Activated T-helper 2 cell treated with anti-CD3 and anti-CD28 coated beads, Interferon-gamma antibody, Interleukin-2, Interleukin-4, amounts not matched to agents 10 μg/mL and 5 μg/mL and 100 μg/mL, durations not matched to agents 14 hours and 24 hours and 36 hours (primary cell): ENCODE data around the gene SLC5A12. TPM values are rescaled to one million over a fixed set of nuclear protein-coding genes. Genes with fewer than 3 reads are reported as not detected.

Experiments
- DNase-seq: peaks from one replicate; pipeline ENCODE4 v3.0.0; 2021; ENCODE audit warnings: low spot score
- H3K27ac Mint-ChIP-seq: one replicate; pipeline ENCODE4 v1.8.0; 2021; ENCODE audit warnings: mixed read lengths
- H3K27me3 Mint-ChIP-seq: one replicate; pipeline ENCODE4 v1.8.0; 2021; ENCODE audit warnings: low read depth, mixed read lengths
- H3K36me3 Mint-ChIP-seq: one replicate; pipeline ENCODE4 v1.8.0; 2021; ENCODE audit warnings: low read depth, mixed read lengths
- H3K4me1 Mint-ChIP-seq: one replicate; pipeline ENCODE4 v1.8.0; 2021; ENCODE audit warnings: low read depth, mixed read lengths
- H3K4me3 Mint-ChIP-seq: one replicate; pipeline ENCODE4 v1.8.0; 2021; ENCODE audit warnings: low read depth, mild to moderate bottlenecking, moderate library complexity, mixed read lengths
- H3K9me3 Mint-ChIP-seq: one replicate; pipeline ENCODE4 v1.8.0; 2021; ENCODE audit warnings: mixed read lengths
- intact Hi-C: fragments of 100-400 bp; cut with micrococcal nuclease; formaldehyde crosslinking; loops from one replicate; pipeline ENCODE4 v1.15.1; 2023
- total RNA-seq: library from RNA; stranded (reverse); gene quantifications from 2 replicates; pipeline ENCODE4 v1.2.3, GENCODE V29; 2022

SLC5A12 gene
- not detected in 2 replicates for total RNA-seq

GRCh38 chr11:26721948-26722475 is at the start of gene SLC5A12:
Gene SLC5A12 (minus strand): TSS chr11:26722060. CDS start chr11:26721714, 346 bp downstream.
- Mint-ChIP-seq H3K9me3 (peaks cover 15% of the 10 kb centered on the region), H3K27me3 (no peaks in the 10 kb centered on the region), H3K4me1 (no peaks in the 10 kb centered on the region), H3K27ac (no peak within 1 kb of the TSS), H3K4me3 (no peak within 1 kb of the TSS), H3K36me3 (no peaks in the 10 kb centered on the region)
- intact Hi-C loops, result no loop called here
- no peak for DNase-seq

- Mint-ChIP-seq H3K36me3 (no peaks in the 10 kb centered on the region), H3K4me1 (no peaks in the 10 kb centered on the region), H3K27ac (no peak overlapping the region), H3K9me3 (peaks cover 3% of the 10 kb centered on the region), H3K4me3 (no peak overlapping the region), H3K27me3 (no peaks in the 10 kb centered on the region)
- intact Hi-C loops, result no loop called here
- DNase-seq, result no peak
Observed at GRCh38 chr11:26769027-26769426, 47.2 kb upstream of the SLC5A12 start.

GRCh38 chr11:26767060-26767459 is 45.2 kb upstream of the SLC5A12 start:
- no peak for DNase-seq
- Mint-ChIP-seq H3K27me3 (no peaks in the 10 kb centered on the region), H3K36me3 (no peaks in the 10 kb centered on the region), H3K4me3 (no peak overlapping the region), H3K27ac (no peak overlapping the region), H3K4me1 (no peaks in the 10 kb centered on the region), H3K9me3 (peaks cover 3% of the 10 kb centered on the region)
- intact Hi-C loops, result no loop called here

- no peaks in the 10 kb centered on the region for H3K36me3 Mint-ChIP-seq
- DNase-seq, result no peak
- peaks cover 3% of the 10 kb centered on the region for H3K9me3 Mint-ChIP-seq
- intact Hi-C loops, result no loop called here
- H3K4me3 Mint-ChIP-seq, result no peak overlapping the region
- no peak overlapping the region for H3K27ac Mint-ChIP-seq
- no peaks in the 10 kb centered on the region for H3K4me1 Mint-ChIP-seq
- no peaks in the 10 kb centered on the region for H3K27me3 Mint-ChIP-seq
Observed at GRCh38 chr11:26765323-26765722, 43.5 kb upstream of the SLC5A12 start.

- H3K4me1 Mint-ChIP-seq, result no peaks in the 10 kb centered on the region
- intact Hi-C loops, result no loop called here
- no peak overlapping the region for H3K4me3 Mint-ChIP-seq
- no peak for DNase-seq
- no peaks in the 10 kb centered on the region for H3K36me3 Mint-ChIP-seq
- H3K27ac Mint-ChIP-seq, result no peak overlapping the region
- no peaks in the 10 kb centered on the region for H3K27me3 Mint-ChIP-seq
- H3K9me3 Mint-ChIP-seq, result peaks cover 3% of the 10 kb centered on the region
Observed at GRCh38 chr11:26764825-26765224, 43.0 kb upstream of the SLC5A12 start.

- Mint-ChIP-seq H3K9me3 (peaks cover 3% of the 10 kb centered on the region), H3K27me3 (no peaks in the 10 kb centered on the region), H3K36me3 (no peaks in the 10 kb centered on the region)
Observed at GRCh38 chr11:26764315-26764714, 42.5 kb upstream of the SLC5A12 start.

GRCh38 chr11:26762089-26762488 is 40.2 kb upstream of the SLC5A12 start:
- Mint-ChIP-seq H3K36me3 (no peaks in the 10 kb centered on the region), H3K4me1 (no peaks in the 10 kb centered on the region), H3K27ac (no peak overlapping the region), H3K9me3 (peaks cover 3% of the 10 kb centered on the region), H3K27me3 (no peaks in the 10 kb centered on the region), H3K4me3 (no peak overlapping the region)
- no peak for DNase-seq
- intact Hi-C loops, result no loop called here

More at GRCh38 chr11:26764315-26764714, 42.5 kb upstream of the SLC5A12 start:
- H3K4me1 Mint-ChIP-seq, result no peaks in the 10 kb centered on the region
- no peak overlapping the region for H3K27ac Mint-ChIP-seq
- intact Hi-C loops, result no loop called here
- H3K4me3 Mint-ChIP-seq, result no peak overlapping the region
- DNase-seq, result no peak

GRCh38 chr11:26761361-26761809 is 39.5 kb upstream of the SLC5A12 start:
- Mint-ChIP-seq H3K4me3 (no peak overlapping the region), H3K9me3 (peaks cover 3% of the 10 kb centered on the region), H3K27ac (no peak overlapping the region), H3K36me3 (no peaks in the 10 kb centered on the region), H3K27me3 (no peaks in the 10 kb centered on the region), H3K4me1 (no peaks in the 10 kb centered on the region)
- intact Hi-C loops, result no loop called here
- DNase-seq, result no peak

- intact Hi-C loops, result no loop called here
- H3K9me3 Mint-ChIP-seq, result no peaks in the 10 kb centered on the region
- no peak overlapping the region for H3K4me3 Mint-ChIP-seq
- H3K36me3 Mint-ChIP-seq, result no peaks in the 10 kb centered on the region
- H3K27me3 Mint-ChIP-seq, result no peaks in the 10 kb centered on the region
- no peak overlapping the region for H3K27ac Mint-ChIP-seq
- no peaks in the 10 kb centered on the region for H3K4me1 Mint-ChIP-seq
- DNase-seq, result no peak
Observed at GRCh38 chr11:26757995-26758394, 36.1 kb upstream of the SLC5A12 start.

GRCh38 chr11:26755762-26756161 is 33.9 kb upstream of the SLC5A12 start:
- Mint-ChIP-seq H3K4me1 (no peaks in the 10 kb centered on the region), H3K36me3 (no peaks in the 10 kb centered on the region), H3K9me3 (no peaks in the 10 kb centered on the region), H3K27me3 (no peaks in the 10 kb centered on the region), H3K4me3 (no peak overlapping the region), H3K27ac (no peak overlapping the region)
- intact Hi-C loops, result loop anchor here (2.0 kb wide), 1 partner anchor 403 kb away; no protein-coding TSS in a partner anchor
- no peak for DNase-seq

GRCh38 chr11:26753723-26754504 is 32.1 kb upstream of the SLC5A12 start:
- no peak overlapping the region for H3K27ac Mint-ChIP-seq
- H3K36me3 Mint-ChIP-seq, result no peaks in the 10 kb centered on the region
- no peaks in the 10 kb centered on the region for H3K27me3 Mint-ChIP-seq
- H3K9me3 Mint-ChIP-seq, result no peaks in the 10 kb centered on the region
- H3K4me3 Mint-ChIP-seq, result no peak overlapping the region
- intact Hi-C loops, result loop anchor here (2.0 to 5.0 kb wide), 2 partner anchors 405 to 733 kb away; no protein-coding TSS in a partner anchor
- H3K4me1 Mint-ChIP-seq, result no peaks in the 10 kb centered on the region
- DNase-seq, result no peak

- no peaks in the 10 kb centered on the region for H3K4me1 Mint-ChIP-seq
- DNase-seq, result no peak
- no peaks in the 10 kb centered on the region for H3K9me3 Mint-ChIP-seq
- no peak overlapping the region for H3K4me3 Mint-ChIP-seq
- no peaks in the 10 kb centered on the region for H3K36me3 Mint-ChIP-seq
- no peak overlapping the region for H3K27ac Mint-ChIP-seq
- intact Hi-C loops, result loop anchor here (5.0 kb wide), 1 partner anchor 737 kb away; no protein-coding TSS in a partner anchor
- no peaks in the 10 kb centered on the region for H3K27me3 Mint-ChIP-seq
Observed at GRCh38 chr11:26749927-26750326, 28.1 kb upstream of the SLC5A12 start.

- H3K27me3 Mint-ChIP-seq, result no peaks in the 10 kb centered on the region
- H3K4me1 Mint-ChIP-seq, result no peaks in the 10 kb centered on the region
- no peak for DNase-seq
- H3K27ac Mint-ChIP-seq, result no peak overlapping the region
- intact Hi-C loops, result no loop called here
- no peak overlapping the region for H3K4me3 Mint-ChIP-seq
- no peaks in the 10 kb centered on the region for H3K36me3 Mint-ChIP-seq
- H3K9me3 Mint-ChIP-seq, result no peaks in the 10 kb centered on the region
Observed at GRCh38 chr11:26743622-26744021, 21.8 kb upstream of the SLC5A12 start.
